Measurements from ENCODE around the gene SPRR1A. TPM values are rescaled to one million over a fixed set of nuclear protein-coding genes. Genes with fewer than 3 reads are reported as not detected.
"Not testable (repeated sequence)": the region's sequence is repeated elsewhere in the genome, so short reads cannot be mapped to it uniquely, and the experiment has no call there.

Gene SPRR1A
- polyA plus RNA-seq, 5 donors, result not detected

DNA sequence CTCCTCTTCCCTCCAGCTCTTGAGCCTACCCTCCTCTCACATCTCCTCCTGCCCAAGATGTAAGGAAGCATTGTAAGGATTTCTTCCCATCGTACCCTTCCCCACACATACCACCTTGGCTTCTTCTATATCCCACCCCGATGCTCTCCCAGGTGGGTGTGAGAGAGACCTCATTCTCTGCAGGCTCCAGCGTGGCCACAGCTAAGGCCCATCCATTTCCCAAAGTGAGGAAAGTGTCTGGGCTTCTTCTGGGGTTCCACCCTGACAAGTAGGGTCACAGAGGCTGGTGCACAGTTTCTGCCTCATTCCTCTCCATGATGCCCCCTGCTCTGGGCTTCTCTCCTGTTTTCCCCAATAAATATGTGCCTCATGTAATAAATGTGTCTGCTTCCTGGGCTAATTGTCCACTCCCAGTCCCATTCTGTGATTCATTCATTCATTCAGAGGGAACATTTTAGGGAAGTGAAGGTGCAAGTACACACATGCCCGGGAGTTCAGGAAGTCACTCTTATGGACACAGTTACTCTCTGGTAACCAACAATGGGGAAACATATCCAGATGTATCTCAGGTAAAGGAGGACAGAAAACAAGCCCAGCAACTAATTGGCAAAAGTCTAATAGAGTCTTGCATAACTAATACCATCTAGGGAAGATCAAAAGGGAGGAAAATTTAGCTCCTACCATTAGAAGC lies 11.5 kb upstream of the SPRR1A start:
- DNase-seq, result no peak

DNA sequence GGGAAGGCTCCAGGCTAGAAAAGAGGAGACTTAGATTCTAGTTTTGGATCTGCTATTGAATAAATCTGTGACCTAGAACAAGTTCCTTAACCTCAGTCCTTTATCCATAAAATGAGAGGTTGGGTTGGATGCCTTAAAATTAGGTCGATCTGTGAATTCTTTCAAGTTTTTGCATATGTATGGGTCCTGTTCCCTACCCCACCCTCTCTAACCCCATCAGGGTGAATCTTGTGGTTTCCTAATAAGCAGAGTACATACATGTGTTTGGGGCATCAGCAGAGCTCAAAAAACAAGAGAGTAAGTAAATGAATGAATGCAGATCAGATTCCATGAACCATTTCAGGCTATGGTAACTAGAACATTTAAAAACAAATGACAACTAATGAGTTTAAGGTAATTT lies 7.2 kb upstream of the SPRR1A start:
- DNase-seq, result no peak

DNA sequence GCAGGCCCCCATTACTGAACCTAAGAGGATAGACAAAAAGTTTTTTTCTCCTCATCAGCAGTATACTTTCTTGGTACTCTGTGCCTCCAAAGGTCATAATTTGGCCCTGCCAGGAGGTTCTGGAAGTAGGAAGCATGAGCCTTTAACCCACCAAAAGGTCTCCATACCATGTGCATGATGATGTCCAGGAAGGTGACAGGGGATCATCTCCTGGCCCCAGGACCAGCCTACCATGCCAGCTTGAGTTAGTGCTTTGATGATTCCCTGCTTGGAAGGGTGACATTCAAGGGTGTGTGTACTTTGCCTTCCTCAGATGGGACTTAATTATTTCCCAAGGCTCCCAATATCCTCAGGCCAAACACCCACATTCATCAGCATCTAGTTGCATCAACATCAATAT lies 6.3 kb upstream of the SPRR1A start:
- DNase-seq, result no peak

DNA sequence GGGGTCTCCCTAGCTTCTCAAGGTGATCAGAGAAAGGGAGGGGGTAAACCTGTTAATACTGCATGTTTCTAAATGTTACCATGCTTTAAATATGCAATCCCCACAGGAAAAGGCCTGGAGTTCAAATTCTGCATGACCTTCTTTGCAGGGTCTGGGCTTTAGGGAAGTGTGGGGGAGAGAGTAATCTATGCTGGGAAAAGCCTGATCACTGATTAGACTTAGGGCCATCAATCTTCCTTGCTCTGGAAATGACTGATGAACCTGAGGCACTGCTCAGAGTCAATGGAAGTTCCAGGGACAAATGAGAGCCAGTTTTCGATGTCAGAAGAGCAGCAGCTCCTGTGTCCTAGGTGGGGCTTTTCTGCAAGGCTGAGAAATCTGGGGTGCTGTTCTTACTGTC lies 3.2 kb upstream of the SPRR1A start:
- no peak for DNase-seq

DNA sequence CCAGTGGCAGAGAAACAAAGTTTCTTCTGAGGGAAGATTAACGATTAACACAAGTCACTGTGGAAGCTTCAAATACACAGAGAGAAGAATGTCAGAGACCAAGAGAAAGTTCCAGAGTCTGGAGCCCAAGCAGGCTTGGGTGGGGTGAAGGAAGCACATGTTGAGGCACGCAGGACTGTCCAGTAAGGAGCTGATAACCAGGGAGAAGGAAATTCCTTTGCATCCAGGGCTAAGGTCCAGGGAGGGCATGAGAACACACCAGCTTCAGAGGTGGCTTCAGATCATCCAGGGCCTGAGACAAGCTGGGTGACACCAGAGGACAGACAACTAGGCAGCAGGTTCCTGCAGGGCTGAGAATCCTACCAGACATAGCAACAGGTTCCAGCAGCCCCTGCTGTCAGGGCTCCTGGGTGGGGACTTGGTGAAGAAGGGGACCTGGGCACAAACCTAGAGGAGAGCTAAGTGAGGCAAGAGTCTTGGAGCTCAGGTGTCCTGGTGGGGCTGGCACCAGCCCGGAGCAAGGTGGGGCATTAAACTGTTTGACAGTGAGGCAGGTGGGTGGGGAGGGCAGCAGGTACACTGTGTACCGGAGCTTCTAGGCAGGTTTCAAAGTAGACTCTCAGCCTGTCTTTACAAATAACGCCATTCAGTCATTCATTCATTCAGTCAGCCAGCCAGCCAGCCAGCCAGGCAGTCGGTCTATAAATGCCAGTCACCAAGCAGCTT lies 2.6 kb upstream of the SPRR1A start:
- no peak for DNase-seq

DNA sequence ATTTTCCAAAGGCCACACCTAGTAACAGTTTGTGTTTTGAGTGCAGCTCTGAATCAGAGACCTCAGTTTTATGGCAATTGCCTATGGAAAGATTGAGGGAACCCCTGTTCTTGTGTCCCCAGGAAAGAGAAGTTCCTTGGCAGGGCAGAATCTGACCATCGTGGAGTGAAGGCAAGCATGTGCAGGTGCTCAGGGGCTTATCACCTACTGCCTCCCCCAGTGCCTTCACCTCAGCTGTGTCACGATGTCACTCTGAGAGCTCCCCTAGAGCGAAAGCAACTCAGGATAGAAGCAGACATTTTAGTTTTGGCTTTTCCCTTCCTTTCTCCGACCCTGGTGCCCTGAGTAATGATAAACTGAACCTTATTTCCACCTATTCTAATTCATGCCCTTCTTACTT lies 1.8 kb upstream of the SPRR1A start:
- DNase-seq, result no peak

DNA sequence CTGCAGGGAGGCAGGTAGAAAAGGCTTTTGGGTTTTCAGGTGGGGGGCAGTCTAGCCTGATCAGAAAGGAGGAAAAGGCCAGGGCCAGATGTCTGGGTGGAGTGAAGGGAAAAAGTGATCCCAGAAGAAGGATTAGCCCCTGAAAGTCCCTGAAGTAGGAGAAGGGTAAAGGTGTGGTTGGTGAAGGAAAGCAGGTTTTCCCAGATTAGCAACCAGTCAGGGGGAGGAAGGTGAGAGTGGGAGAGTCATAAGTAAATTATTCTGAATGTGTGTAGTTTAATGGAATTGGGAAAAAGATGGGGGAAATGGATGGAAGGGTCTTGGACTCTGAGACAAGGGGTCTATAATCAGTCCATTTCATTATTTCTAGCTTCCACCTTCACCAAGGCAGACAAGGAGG lies 647 bp upstream of the SPRR1A start:
- no peak for DNase-seq

DNA sequence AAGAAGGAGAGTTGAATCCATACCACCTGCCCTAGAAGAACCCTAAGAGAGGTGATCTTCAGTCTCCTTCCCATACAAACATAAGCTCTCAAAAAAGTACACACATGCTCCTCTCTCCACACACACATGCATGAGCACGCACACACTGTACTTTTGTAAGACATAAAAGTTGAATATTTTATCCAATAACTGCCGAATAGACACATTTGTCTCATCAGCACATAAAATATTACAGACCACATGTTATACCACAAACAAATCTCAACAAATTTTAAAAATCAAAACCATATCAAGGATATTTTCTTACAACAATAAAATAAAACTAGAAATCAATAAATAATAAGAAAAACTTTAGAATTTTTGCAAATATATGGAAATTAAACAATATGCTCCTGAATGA lies 2.7 kb downstream of the SPRR1A start:
- no peak for DNase-seq

DNA sequence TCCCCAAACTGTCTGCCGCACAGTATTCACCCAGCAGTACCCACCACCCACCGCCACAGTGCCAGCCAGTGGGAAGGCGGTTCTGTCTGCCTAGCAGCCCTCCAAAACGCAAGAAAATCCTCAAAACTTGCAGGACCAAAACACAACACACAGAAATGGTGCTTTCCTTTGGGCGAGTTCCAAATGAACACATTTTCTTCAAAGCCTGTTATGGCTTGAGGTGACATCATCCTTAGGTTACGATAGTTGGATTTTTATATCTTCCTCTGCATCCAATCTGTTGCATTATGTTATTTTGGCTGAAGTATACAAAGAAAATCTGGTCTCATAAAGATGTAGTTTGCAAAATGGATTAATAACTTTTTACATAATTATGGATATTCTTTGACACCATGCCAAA lies 9.3 kb downstream of the SPRR1A start:
- no peak for DNase-seq

DNA sequence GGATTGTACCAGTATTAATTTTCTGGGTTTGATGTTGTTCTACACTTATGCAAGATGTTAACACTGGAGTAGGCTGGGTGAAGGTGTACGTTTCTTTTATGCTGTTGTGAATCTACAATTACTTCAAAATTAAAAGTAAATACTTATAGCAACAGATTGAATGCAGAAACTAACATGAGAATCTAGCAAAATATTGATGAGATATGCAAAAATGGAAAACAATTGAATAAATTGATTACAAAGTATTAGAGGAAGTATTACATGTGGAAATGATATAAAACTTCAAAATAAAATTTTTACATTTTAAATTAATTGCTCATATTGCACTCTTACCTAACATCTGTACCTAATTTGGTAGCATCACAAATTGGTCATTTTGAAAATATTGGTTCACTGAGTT lies 12.0 kb downstream of the SPRR1A start:
- DNase-seq, result no peak

DNA sequence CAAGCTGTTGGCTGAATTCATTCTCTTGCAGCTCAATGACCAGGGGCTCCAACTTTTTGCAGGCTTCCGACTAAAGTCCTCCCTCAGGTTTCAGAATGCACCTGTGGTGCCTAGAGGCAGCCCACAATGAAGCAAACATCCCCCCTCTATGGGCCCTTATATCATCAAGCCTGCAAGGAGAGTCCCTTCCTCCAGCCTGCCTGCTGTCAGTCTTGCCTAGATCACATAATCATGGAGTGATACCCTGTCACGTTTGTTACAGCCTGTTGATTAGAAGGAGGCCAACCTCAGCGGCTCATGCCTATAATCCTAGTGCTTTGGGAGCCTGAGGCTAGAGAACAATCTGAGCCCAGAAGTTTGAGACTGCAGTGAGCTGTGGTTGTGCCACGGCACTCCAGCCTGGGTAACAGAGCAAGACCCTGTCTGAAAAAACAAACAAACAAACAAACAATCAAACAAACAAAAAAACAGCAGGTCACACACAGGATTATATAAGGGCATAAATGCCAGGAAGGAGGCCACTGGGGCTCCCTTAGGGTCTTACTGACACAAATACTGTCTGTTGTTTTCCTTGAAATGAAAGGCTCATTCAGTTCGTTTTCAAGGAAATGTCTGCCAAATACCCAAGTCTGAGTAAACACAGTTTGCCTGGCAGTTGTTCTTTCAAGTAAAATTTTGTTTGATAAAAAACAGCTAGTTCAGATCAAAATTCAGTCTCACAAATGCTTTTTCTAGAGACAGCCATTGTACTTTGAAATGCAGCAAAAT lies 12.9 kb downstream of the SPRR1A start:
- no peak for DNase-seq

DNA sequence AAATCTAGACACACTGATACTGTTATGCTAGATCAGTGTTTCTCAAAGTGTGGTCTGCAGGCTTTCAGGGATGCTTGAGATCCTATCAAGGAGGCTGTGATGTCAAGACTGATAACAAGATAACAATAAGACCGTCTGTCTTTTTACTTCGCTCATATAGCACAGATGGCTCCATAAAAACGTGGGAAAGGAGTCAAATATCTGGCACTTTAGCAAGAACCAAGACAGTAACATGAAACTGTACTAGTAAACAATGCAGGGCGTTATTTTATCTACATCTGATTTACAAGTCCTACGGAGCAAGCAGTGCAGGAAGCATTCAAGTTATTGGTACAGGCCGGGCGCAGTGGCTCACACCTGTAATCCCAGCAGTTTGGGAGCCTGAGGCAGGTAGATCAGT lies 14.0 kb downstream of the SPRR1A start:
- DNase-seq, result no peak

DNA sequence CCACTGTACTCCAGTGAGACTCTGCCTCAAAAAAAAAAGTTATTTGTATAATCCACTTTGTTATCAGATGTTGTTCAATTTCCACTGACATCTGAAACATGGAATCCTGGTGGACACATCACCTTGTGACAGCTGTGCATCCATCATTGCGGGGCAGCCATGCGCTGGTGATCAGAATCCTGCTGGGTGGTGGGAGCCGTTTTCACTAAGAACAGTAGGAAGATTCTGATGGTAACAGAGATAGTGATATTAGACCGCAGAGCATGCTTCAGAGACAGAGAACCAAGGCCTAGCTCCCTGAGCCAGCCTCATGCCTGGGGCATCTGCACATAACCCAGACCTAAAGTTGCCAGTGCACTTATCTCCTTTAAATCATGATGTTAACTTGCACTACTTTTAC lies 14.6 kb downstream of the SPRR1A start:
- no peak for DNase-seq

DNA sequence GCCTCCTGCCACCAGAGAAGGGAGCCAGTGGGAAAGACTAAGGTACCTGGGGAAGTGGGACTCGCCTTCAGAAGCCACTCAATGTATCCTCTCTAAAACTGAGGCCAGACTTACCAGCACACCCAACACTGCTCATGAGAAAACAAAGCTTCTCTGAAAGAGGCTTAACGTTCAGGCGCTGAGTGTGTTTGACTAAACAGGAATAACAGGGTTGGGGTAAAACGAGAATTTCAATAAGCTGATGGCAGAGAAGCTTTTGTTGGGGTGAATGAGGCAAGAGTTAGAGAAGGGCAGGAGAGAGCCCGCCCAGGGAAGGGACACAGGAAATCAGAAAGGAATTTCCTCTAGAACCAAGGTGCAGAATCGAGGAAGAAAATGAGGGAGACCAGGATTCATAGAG lies 15.9 kb downstream of the SPRR1A start:
- DNase-seq, result no peak

DNA sequence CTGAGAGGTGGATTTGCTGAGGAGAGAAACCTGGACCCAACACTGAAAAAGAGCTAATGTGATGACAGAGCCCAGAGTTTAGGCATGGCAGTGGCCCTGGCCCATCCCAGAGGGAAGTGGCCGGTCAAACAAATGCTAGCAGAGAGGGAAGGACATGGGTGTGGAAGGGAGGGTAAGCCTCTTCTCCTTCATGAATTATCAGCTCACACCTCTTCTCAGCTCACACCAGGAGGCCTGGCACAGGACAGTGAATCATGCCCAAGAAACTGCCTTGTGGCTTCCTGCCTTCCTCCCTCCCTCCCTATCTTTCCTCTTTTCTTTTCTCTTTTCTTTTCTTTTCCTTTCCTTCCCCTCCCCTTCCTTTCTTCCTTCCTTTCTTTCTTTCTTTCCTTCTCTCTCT lies 16.4 kb downstream of the SPRR1A start:
- no peak for DNase-seq

DNA sequence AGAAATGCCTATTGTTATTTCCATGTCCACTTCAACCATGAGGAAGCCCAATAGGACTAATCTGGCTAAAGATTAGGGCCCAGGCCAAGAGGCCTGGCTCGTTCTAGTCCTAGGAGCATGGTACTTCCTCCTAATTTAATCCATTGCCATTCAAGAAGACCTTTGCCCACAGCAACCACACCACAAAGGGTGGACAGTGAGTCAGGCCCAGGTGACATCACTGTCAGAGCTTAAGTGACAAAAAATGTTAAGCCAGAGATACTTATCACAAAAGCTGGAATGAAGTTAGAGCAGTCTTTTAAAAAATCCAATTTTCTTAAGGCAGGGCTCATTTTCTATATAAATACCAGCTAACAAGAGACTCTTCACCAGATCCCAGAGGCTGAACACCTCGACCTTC lies 17.5 kb downstream of the SPRR1A start, which contains the start of gene SPRR3:
Gene SPRR3 (plus strand): TSS at position 368 of the 400 bp plus-strand sequence. CDS start 1,272 bp downstream, outside the sequence.
- DNase-seq, result no peak

DNA sequence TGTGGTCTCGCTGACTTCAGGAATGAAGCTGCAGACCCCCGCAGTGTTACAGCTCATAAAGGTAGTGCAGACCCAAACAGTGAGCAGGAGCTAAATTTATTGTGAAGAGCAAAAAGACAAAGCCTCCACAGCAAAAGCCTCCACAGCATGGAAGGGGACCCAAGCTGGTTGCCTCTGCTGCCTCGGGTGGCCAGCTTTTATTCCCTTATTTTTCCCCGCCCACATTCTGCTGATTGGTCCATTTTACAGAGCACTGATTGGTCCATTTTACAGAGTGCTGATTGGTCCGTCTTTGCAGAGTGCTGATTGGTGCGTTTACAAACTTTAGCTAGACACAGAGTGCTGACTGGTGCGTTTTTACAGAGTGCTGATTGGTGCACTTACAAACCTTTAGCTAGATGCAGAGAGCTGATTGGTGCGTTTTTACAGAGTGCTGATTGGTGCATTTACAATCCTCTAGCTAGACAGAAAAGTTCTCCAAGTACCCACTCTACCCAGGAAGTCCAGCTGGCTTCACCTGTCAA lies 27.4 kb downstream of the SPRR1A start:
- DNase-seq, result not testable (repeated sequence)

DNA sequence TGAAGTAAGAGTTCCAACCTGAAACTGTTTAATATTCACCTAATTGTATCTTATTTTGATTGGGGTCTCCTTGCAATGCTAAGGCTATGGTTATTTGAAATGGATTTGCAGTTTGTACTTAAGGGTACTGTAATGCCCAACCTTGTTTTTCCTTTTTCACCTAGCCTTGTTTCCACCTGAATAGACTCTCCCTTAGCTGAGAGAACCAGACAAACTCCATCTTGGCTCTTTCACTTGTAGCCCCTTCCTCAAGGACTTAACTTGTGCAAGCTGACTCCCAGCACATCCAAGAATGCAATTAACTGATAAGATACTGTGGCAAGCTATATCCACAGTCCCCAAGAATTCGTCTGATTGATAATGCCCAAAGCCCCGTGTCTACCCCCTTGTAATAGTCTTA lies 37.9 kb downstream of the SPRR1A start:
- DNase-seq, result not testable (repeated sequence)

DNA sequence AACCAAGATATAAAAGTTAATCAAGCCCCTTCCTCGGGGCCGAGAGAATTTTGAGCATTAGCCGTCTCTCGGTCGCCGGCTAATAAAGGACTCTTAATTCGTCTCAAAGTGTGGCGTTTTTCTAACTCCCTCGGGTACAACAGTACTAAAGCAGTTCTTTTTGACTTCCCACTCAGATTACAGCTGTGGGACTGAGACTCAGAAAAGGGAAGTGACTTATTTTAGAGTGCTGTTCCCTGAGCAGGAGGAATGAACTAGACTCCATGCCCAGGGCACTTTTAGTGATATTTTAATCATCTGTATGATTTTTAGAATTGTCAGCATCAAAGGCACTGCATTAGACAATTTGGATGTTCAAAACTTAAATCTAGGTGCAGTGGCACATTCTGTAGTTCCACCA lies 38.5 kb downstream of the SPRR1A start:
- not testable (repeated sequence) for DNase-seq

DNA sequence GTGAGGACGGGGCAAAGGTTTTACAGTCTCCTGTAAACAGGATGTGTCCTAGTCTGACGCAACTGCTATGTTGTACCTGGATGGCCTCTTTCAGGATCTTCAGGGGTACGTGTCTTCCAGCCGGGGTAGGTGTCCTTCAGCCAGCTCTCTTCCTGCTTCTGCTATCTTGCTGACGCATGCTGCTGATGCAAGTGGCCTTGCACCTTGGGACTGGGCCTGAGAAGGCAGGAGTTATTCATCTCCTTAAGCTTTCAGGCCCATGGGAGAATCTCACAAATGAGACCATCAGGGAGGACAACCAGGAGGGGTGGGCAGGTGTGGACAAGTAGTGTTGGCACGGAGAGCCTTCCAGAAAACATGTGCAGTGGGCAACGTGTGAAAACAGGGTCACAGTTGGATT lies 39.2 kb downstream of the SPRR1A start:
- no peak for DNase-seq

DNA sequence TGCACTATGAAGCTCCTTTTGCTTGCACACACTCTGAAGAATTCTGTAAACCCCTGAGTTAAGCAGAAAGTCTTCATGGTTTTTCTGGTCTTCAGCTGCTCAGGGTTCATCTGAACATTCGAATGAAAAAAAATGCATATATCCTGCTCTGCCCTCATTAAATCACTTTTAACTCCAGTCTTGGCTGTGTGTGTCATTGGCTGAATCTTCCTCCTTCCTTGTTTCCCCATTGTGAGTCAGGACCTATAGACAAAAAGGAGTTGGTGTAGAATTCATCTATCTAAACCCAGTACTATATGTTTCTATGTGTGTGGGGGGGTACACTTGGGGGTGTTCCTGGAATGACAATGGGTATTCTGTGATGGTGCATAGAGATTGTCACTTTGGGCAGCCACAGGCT lies 40.5 kb downstream of the SPRR1A start:
- DNase-seq, result no peak

DNA sequence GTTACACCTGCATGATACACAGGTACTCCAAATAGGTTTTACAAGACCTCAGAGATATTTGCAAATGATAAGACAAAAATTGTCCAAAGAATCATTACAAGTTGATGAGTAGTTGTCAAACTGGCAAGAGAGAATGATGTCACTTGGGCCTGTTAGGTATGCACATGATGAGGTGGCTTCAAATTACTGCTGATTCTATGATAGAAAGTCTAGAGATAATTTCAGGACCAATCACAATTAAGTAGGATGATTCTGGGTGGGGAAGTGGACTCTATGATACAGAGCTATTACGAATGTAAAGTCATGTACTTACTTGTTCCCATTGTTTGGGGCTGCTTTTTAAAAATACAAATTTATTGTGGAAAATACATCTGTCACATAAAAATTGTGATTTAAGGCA lies 41.9 kb downstream of the SPRR1A start:
- DNase-seq, result no peak

DNA sequence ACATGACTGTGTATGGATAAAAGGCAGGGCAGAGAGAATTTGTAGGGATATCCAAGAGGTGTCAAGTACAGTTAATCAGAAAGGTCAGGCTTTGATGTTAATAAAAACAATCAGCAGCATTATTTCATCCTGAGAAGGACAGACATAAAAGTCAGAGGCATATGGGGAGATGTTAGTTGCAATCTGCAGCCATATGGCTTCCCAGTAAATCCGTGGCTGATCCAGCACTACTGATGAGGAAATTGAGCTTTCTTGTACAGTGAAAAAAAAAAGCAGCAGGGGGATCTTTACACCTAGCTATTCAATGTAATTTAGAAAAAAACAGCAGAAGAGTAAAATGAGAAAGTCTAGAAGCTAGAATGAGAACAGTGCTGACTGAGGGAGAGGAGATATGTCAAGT lies 44.9 kb downstream of the SPRR1A start:
- no peak for DNase-seq
